ENCODE data around the gene WNT9B. TPM values are rescaled to one million over a fixed set of nuclear protein-coding genes. Genes with fewer than 3 reads are reported as not detected.
A peak's percentile ranks its signal among the peaks of the same experiment; 100 is the strongest.

Gene WNT9B
- total and polyA plus RNA-seq, 9 of the 15 experiments (the other 6 are each of a cell fraction or from before 2014, with no cell fraction given), result not detected

DNA sequence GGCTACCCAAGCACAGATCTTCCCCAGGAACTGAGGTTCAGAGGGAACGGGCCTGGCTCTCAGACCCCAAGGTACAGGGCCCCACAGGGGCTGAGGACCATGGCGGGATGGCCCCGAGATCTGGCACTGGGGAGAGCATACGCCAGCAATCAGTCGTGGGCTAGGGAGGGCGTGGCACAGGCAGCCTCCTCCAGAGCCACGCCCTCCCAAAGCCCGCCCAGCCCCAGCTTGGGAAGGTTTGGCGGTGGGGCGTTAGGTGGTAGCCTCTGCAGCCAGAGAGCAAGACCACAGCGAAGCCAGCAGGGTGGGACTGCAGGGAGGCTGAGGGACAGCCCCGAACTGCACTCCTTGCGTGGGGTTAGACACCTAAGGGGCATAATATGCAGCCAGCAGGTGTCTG lies 11.6 kb downstream of the WNT9B start (continued):
- TF ChIP-seq TSHZ1 (CRISPR knock-in tag; IDR thresholded peaks at IDR 0.05), result no peak
- no peak for TF ChIP-seq MBD2 (IDR thresholded peaks at IDR 0.05; ENCODE audit: borderline replicate concordance, low read depth)
- no peak for TF ChIP-seq NCOA4 (IDR thresholded peaks at IDR 0.05; ENCODE audit: partially characterized antibody)

GRCh38 chr17:46863383-46864121 lies 12.2 kb downstream of the WNT9B start:
- in situ Hi-C loops (cut with MboI), result no loop called here
- Histone ChIP-seq H3K4me1 (replicated peaks in 1 of 2; ENCODE audit: control insufficient read depth in 2 of 2, insufficient read depth in 2 of 2, low read length in 2 of 2) (peaks cover 7 to 11% of the 10 kb centered on the region in 2 experiments; a peak in 2 of 5 replicates), H3K4me3 (no peak overlapping the region), H3K9me3 (replicated peaks; ENCODE audit: control insufficient read depth, insufficient read depth, low read depth, low read length) (0 out of 2 replicates have a peak, but pooled peaks cover 2% of the 10 kb centered on the region), H4K20me1 (replicated peaks; ENCODE audit: control insufficient read depth, insufficient read depth, low read length) (0 out of 2 replicates have a peak, but pooled peaks cover 8% of the 10 kb centered on the region), H3K79me2 (ENCODE audit: control insufficient read depth, insufficient read depth, low read length) (no peaks in the 10 kb centered on the region), H3K9me1 (ENCODE audit: control insufficient read depth, insufficient read depth, low read length) (no peaks in the 10 kb centered on the region), H3K36me3 (ENCODE audit: control insufficient read depth, insufficient read depth, low read length) (no peaks in the 10 kb centered on the region), H3K9ac (ENCODE audit: insufficient read depth in 1 of 2, low read depth in 2 of 2, low read length in 2 of 2) (peak overlapping the region in 1 of 2 experiments; percentile 11; a peak in 1 of 4 replicates), H3K4me2 (ENCODE audit: insufficient read depth, low read length) (peak overlapping the region; percentile 33; the same call in 1 of the 2 replicates), H3K27ac (ENCODE audit: extremely low read depth, low read depth, low read length) (no peak overlapping the region), H2AFZ (ENCODE audit: low read depth, low read length) (peak overlapping the region; percentile 92; the same call in 1 of the 2 replicates), H3K27me3 (ENCODE audit: control insufficient read depth in 2 of 2, insufficient read depth in 2 of 2, low read length in 2 of 2) (peaks cover 16 to 43% of the 10 kb centered on the region in 2 experiments; a peak in 4 of 5 replicates)
- WGBS (ENCODE audit: insufficient coverage, low coverage, missing lambda C conversion rate), result 31% methylated on average over 8 of the region's 8 CpGs
- ChIA-PET POLR2A (no interaction called here), CTCF (ENCODE audit: low intra/inter-chr PET ratio) (no interaction called here)
- FAIRE-seq, result no peak
- intact Hi-C loops (cut with micrococcal nuclease), result no loop called here
- no peak for DNase-seq (ENCODE audit: extremely low read depth in 1 of 4, low spot score in 3 of 4)
- no TSS peak for BruUV-seq (replicated peaks)
- no peak for ATAC-seq
- TF ChIP-seq EHMT2 (IDR thresholded peaks at IDR 0.05) (no peak), CREM (IDR thresholded peaks at IDR 0.05; ENCODE audit: low read depth) (no peak), MAFG (tag; conservative IDR thresholded peaks at IDR 0.05) (no peak), DMBX1 (CRISPR knock-in tag; IDR thresholded peaks at IDR 0.05; ENCODE audit: borderline replicate concordance) (no peak), MIER1 (IDR thresholded peaks at IDR 0.05; ENCODE audit: low read depth) (no peak), SMARCA4 (IDR thresholded peaks at IDR 0.05) (no peak), PHF21A (IDR thresholded peaks at IDR 0.05; ENCODE audit: borderline replicate concordance, low read depth) (no peak), BRF1 (IDR thresholded peaks at IDR 0.05; ENCODE audit: borderline replicate concordance, extremely low read depth, insufficient read length) (no peak), MLLT1 (IDR thresholded peaks at IDR 0.05) (no peak), RBM25 (IDR thresholded peaks at IDR 0.05; ENCODE audit: low read depth, low read length, severe bottlenecking) (peak; percentile 68), ZKSCAN3 (CRISPR knock-in tag; IDR thresholded peaks at IDR 0.05) (no peak), ZFP36 (IDR thresholded peaks at IDR 0.05; ENCODE audit: low read depth, low read length, partially characterized antibody) (peak; percentile 95)
- TF ChIP-seq, protein P1, sequence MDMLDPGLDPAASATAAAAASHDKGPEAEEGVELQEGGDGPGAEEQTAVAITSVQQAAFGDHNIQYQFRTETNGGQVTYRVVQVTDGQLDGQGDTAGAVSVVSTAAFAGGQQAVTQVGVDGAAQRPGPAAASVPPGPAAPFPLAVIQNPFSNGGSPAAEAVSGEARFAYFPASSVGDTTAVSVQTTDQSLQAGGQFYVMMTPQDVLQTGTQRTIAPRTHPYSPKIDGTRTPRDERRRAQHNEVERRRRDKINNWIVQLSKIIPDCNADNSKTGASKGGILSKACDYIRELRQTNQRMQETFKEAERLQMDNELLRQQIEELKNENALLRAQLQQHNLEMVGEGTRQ (CRISPR knock-in tag; IDR thresholded peaks at IDR 0.05), result no peak

Data from K562 (cell line).